GM18507 (cell line): ENCODE results near the gene CCDC92B.
"Not testable (repeated sequence)": the region's sequence is repeated elsewhere in the genome, so short reads cannot be mapped to it uniquely, and the experiment has no call there.

Experiments
- DNase-seq: peaks from one replicate; pipeline ENCODE4 v3.0.0; 2011; ENCODE audit warnings: low read depth; ENCODE audit not compliant: insufficient read length; ENCODE audit errors: extremely low spot score
- FAIRE-seq: peaks from 2 replicates; lab custom pipeline; 2011; peaks lifted over from hg19 to GRCh38; lab: Jason Lieb, UNC

CCDC92B gene

GRCh38 chr17:2705888-2706795 lies 43.3 kb downstream of the CCDC92B start:
- DNase-seq (no peak), FAIRE-seq (no peak)

GRCh38 chr17:2705263-2705662 lies 44.2 kb downstream of the CCDC92B start:
- FAIRE-seq (no peak), DNase-seq (no peak)

- FAIRE-seq (no peak), DNase-seq (no peak)
These were observed 44.6 kb downstream of the CCDC92B start for GRCh38 chr17:2704890-2705248.

- DNase-seq (no peak), FAIRE-seq (no peak)
These were observed 45.2 kb downstream of the CCDC92B start for GRCh38 chr17:2704031-2704889.

GRCh38 chr17:2703606-2704005 lies 45.8 kb downstream of the CCDC92B start:
- FAIRE-seq, result no peak
- no peak for DNase-seq

GRCh38 chr17:2703181-2703580 lies 46.3 kb downstream of the CCDC92B start:
- no peak for DNase-seq

GRCh38 chr17:2701996-2702741 lies 47.3 kb downstream of the CCDC92B start:
- FAIRE-seq, result no peak
- DNase-seq, result no peak

More at GRCh38 chr17:2703181-2703580, 46.3 kb downstream of the CCDC92B start:
- FAIRE-seq, result no peak

- no peak for FAIRE-seq
These were observed 48.1 kb downstream of the CCDC92B start for GRCh38 chr17:2701161-2701995.

GRCh38 chr17:2700491-2701141 lies 48.8 kb downstream of the CCDC92B start:
- no peak for DNase-seq
- no peak for FAIRE-seq

More at GRCh38 chr17:2701161-2701995, 48.1 kb downstream of the CCDC92B start:
- DNase-seq, result no peak

GRCh38 chr17:2700030-2700490 lies 49.4 kb downstream of the CCDC92B start:
- no peak for FAIRE-seq
- no peak for DNase-seq

GRCh38 chr17:2699216-2699805 lies 50.1 kb downstream of the CCDC92B start:
- DNase-seq, FAIRE-seq: not testable (repeated sequence)

GRCh38 chr17:2697611-2698162 lies 51.8 kb downstream of the CCDC92B start:
- no peak for FAIRE-seq

GRCh38 chr17:2695961-2696760 lies 53.3 kb downstream of the CCDC92B start:
- FAIRE-seq (no peak), DNase-seq (no peak)

More at GRCh38 chr17:2697611-2698162, 51.8 kb downstream of the CCDC92B start:
- DNase-seq, result no peak

- DNase-seq (no peak), FAIRE-seq (no peak)
These were observed 54.0 kb downstream of the CCDC92B start for GRCh38 chr17:2695243-2695960.

- FAIRE-seq (no peak), DNase-seq (no peak)
These were observed 54.8 kb downstream of the CCDC92B start for GRCh38 chr17:2694381-2695242.
